ENCODE results near the gene PKN3. TPM values are rescaled to one million over a fixed set of nuclear protein-coding genes. Genes with fewer than 3 reads are reported as not detected.

The PKN3 gene
- total RNA-seq (ENCODE audit: low replicate concordance), result 6.9 and 11.7 TPM in 2 replicates
- long read RNA-seq, result 0 reads

GRCh38 chr9:128702445-128702948 lies at the start of gene PKN3:
Gene PKN3, plus strand, starts transcription at chr9:128702503. Its CDS starts 413 bp downstream, at chr9:128702916.
- H3K4me1 Mint-ChIP-seq (ENCODE audit: unreplicated experiment), result no peaks in the 10 kb centered on the region
- H3K27me3 Mint-ChIP-seq, result no peaks in the 10 kb centered on the region
- peak within 1 kb of the TSS; percentile 88 for H3K4me3 Mint-ChIP-seq
- H3K9me3 Mint-ChIP-seq, result no peaks in the 10 kb centered on the region
- H3K36me3 Mint-ChIP-seq, result no peaks in the 10 kb centered on the region
- peak within 1 kb of the TSS; percentile 74 for H3K27ac Mint-ChIP-seq
- peak; percentile 99 for TF ChIP-seq CTCF (conservative IDR thresholded peaks at IDR 0.05)
- peak; percentile 96 for DNase-seq (ENCODE audit: extremely low spot score, unreplicated experiment)

- peak overlapping the region; percentile 70 for H3K27ac Mint-ChIP-seq
- TF ChIP-seq CTCF (conservative IDR thresholded peaks at IDR 0.05), result no peak
- H3K27me3 Mint-ChIP-seq, result no peaks in the 10 kb centered on the region
- H3K9me3 Mint-ChIP-seq, result no peaks in the 10 kb centered on the region
- peak overlapping the region; percentile 73 for H3K4me3 Mint-ChIP-seq
- H3K4me1 Mint-ChIP-seq (ENCODE audit: unreplicated experiment), result peaks cover 7% of the 10 kb centered on the region
- DNase-seq (ENCODE audit: extremely low spot score, unreplicated experiment), result no peak
- H3K36me3 Mint-ChIP-seq, result peaks cover 5% of the 10 kb centered on the region
Measured at GRCh38 chr9:128653908-128654307, 48.4 kb upstream of the PKN3 start.

- Mint-ChIP-seq H3K27me3 (no peaks in the 10 kb centered on the region), H3K27ac (peak overlapping the region; percentile 70), H3K4me3 (peak overlapping the region; percentile 73), H3K36me3 (peaks cover 5% of the 10 kb centered on the region), H3K9me3 (no peaks in the 10 kb centered on the region), H3K4me1 (ENCODE audit: unreplicated experiment) (peaks cover 7% of the 10 kb centered on the region)
- TF ChIP-seq CTCF (conservative IDR thresholded peaks at IDR 0.05), result no peak
- DNase-seq (ENCODE audit: extremely low spot score, unreplicated experiment), result no peak
Measured at GRCh38 chr9:128654481-128654880, 47.8 kb upstream of the PKN3 start.

- Mint-ChIP-seq H3K9me3 (no peaks in the 10 kb centered on the region), H3K27ac (peak within 1 kb of the TSS; percentile 100), H3K4me1 (ENCODE audit: unreplicated experiment) (peaks cover 7% of the 10 kb centered on the region), H3K4me3 (peak within 1 kb of the TSS; percentile 94), H3K36me3 (peaks cover 5% of the 10 kb centered on the region), H3K27me3 (no peaks in the 10 kb centered on the region)
- DNase-seq (ENCODE audit: extremely low spot score, unreplicated experiment), result peak; percentile 95
- no peak for TF ChIP-seq CTCF (conservative IDR thresholded peaks at IDR 0.05)
Measured at GRCh38 chr9:128656416-128657343, 45.6 kb upstream of the PKN3 start, which contains the start of gene DYNC2I2. Gene DYNC2I2, minus strand, starts transcription at chr9:128656847. Its CDS starts 121 bp downstream, at chr9:128656726.

GRCh38 chr9:128657344-128657704 lies 45.0 kb upstream of the PKN3 start:
- peaks cover 7% of the 10 kb centered on the region for H3K4me1 Mint-ChIP-seq (ENCODE audit: unreplicated experiment)
- H3K9me3 Mint-ChIP-seq, result no peaks in the 10 kb centered on the region
- TF ChIP-seq CTCF (conservative IDR thresholded peaks at IDR 0.05), result no peak
- no peak for DNase-seq (ENCODE audit: extremely low spot score, unreplicated experiment)
- peaks cover 5% of the 10 kb centered on the region for H3K36me3 Mint-ChIP-seq
- H3K27ac Mint-ChIP-seq, result peak overlapping the region; percentile 100
- H3K4me3 Mint-ChIP-seq, result peak overlapping the region; percentile 94
- H3K27me3 Mint-ChIP-seq, result no peaks in the 10 kb centered on the region

All from type B pancreatic cell (in vitro differentiated cells).